ENCODE data around the gene LASP1NB.

GRCh38 chr17:38898291-38898679, 27.1 kb upstream of the LASP1NB start:
- TF ChIP-seq CTCF (IDR thresholded peaks at IDR 0.05) = no peak
- no peak for TF ChIP-seq POLR2A (IDR thresholded peaks at IDR 0.05)

Measured in prostate gland (tissue), 2 donors.